HepG2 (cell line): ENCODE measurements around the gene RIMBP2. TPM values are rescaled to one million over a fixed set of nuclear protein-coding genes. Genes with fewer than 3 reads are reported as not detected.

Experiments used
- ATAC-seq: fragments of 200-7000 bp; cut with Tn5 transposase; 3 replicates; pipeline ENCODE4 v1.9.1; 2020; ENCODE audit warnings: mild to moderate bottlenecking, moderate library complexity
- BruUV-seq: library from RNA; stranded (reverse); fragments of 400-500 nt; replicated peaks from 2 replicates; lab custom pipeline; 2021; lab: Mats Ljungman, UMichigan
- CTCF ChIA-PET: fragments of 300-600 bp; formaldehyde crosslinking; extraction: SDS; loops from one replicate; lab custom pipeline; 2021; ENCODE audit warnings: low total read pairs, inconsistent platforms, low intra/inter-chr PET ratio; lab: Yijun Ruan, JAX
- POLR2A ChIA-PET: fragments of 350-600 bp; sonication (Branson Sonifier 250); formaldehyde crosslinking; loops from one replicate; lab custom pipeline; 2020; ENCODE audit warnings: antibody characterized with exemption, inconsistent platforms; lab: Yijun Ruan, JAX
- DNase-seq: peaks from one replicate; pipeline ENCODE4 v3.0.0-alpha.2; 2015; ENCODE audit warnings: low spot score
- FAIRE-seq: peaks from 3 replicates; lab custom pipeline; 2011; peaks lifted over from hg19 to GRCh38; lab: Jason Lieb, UNC
- H2AFZ ChIP-seq: one replicate; pipeline ENCODE4 v1.6.1; 2011; ENCODE audit warnings: low read length, inconsistent platforms
- H3K27ac ChIP-seq: fragments of 300-600 bp; 3 replicates; pipeline ENCODE4 v1.8.0; 2011; ENCODE audit warnings: mixed run types, mild to moderate bottlenecking, mixed read lengths, low read length, inconsistent platforms; ENCODE audit not compliant: insufficient read depth; ENCODE audit errors: extremely low read length
- H3K27me3 ChIP-seq, 2 experiments: fragments of 200-600 bp in 1 of 2; 2 replicates in 1 of 2; 3 replicates in 1 of 2; pipeline versions ENCODE4 v1.6.0 to v1.8.0; 2011; ENCODE audit warnings: low read length in 2 of 2, mild to moderate bottlenecking in 2 of 2, moderate library complexity in 2 of 2, inconsistent platforms in 1 of 2; ENCODE audit not compliant: insufficient read depth in 2 of 2, control insufficient read depth in 1 of 2
- H3K36me3 ChIP-seq, 2 experiments: fragments of 200-600 bp in 1 of 2; replicated peaks in 1 of 2; 2 replicates in 1 of 2; 3 replicates in 1 of 2; pipeline versions ENCODE4 v1.5.1 to v1.8.0; 2011; ENCODE audit warnings: low read length in 2 of 2, inconsistent platforms in 1 of 2; ENCODE audit not compliant: insufficient read depth in 2 of 2, control insufficient read depth in 1 of 2
- H3K4me1 ChIP-seq: 2 replicates; pipeline ENCODE4 v1.5.1; 2012; ENCODE audit warnings: low read length, inconsistent platforms; ENCODE audit not compliant: insufficient read depth
- H3K4me2 ChIP-seq: 2 replicates; pipeline ENCODE4 v1.6.0; 2011; ENCODE audit warnings: low read depth, low read length, inconsistent platforms
- H3K4me3 ChIP-seq, 3 experiments: fragments of 200-600 bp in 1 of 3; sonication (generic), shearing (Covaris generic) in 1 of 3; replicated peaks in 1 of 3; 2 replicates each; pipeline ENCODE4 v1.5.1; 2011 to 2016; ENCODE audit warnings: low read length in 3 of 3, inconsistent platforms in 2 of 3, low read depth in 2 of 3, mild to moderate bottlenecking in 2 of 3, control low read depth in 1 of 3, mixed read lengths in 1 of 3; ENCODE audit not compliant: insufficient read depth in 1 of 3
- H3K79me2 ChIP-seq: one replicate; pipeline ENCODE4 v1.6.1; 2011; ENCODE audit warnings: low read length, inconsistent platforms; ENCODE audit not compliant: insufficient read depth
- H3K9ac ChIP-seq: 2 replicates; pipeline ENCODE4 v1.6.0; 2011; ENCODE audit warnings: mild to moderate bottlenecking, low read depth, low read length, inconsistent platforms; ENCODE audit not compliant: insufficient read depth
- H3K9me3 ChIP-seq: 2 replicates; pipeline ENCODE4 v1.5.1; 2012; ENCODE audit warnings: mild to moderate bottlenecking, low read length
- H4K20me1 ChIP-seq: 2 replicates; pipeline ENCODE4 v1.6.0; 2011; ENCODE audit warnings: inconsistent platforms, mild to moderate bottlenecking, low read length, moderate library complexity; ENCODE audit not compliant: insufficient read depth
- CHCHD3 ChIP-seq: sonication (generic); formaldehyde crosslinking; IDR thresholded peaks from 2 replicates; pipeline ENCODE4 v1.8.0; 2022; ENCODE audit warnings: mild to moderate bottlenecking, missing genetic modification reagents, moderate library complexity
- CHD4 ChIP-seq: fragments of 200-600 bp; sonication (generic); IDR thresholded peaks from 2 replicates; pipeline ENCODE4 v1.7.0; 2017; ENCODE audit warnings: mild to moderate bottlenecking, low read length, borderline replicate concordance
- FLYWCH1 ChIP-seq: sonication (generic); formaldehyde crosslinking; IDR thresholded peaks from 2 replicates; pipeline ENCODE4 v1.8.1; 2023; ENCODE audit warnings: mild to moderate bottlenecking, missing genetic modification reagents
- FOXA1 ChIP-seq, 2 experiments: fragments of 450-650 bp in 1 of 2; sonication (generic) in 1 of 2; formaldehyde crosslinking in 1 of 2; IDR thresholded peaks; 2 replicates each; pipeline versions ENCODE4 v1.4.0 to v1.6.1; 2016 to 2020; ENCODE audit warnings: missing genetic modification reagents in 1 of 2
- HMGA1 ChIP-seq: sonication (generic); formaldehyde crosslinking; conservative IDR thresholded peaks from 2 replicates; pipeline ENCODE4 v1.4.0; 2020; ENCODE audit warnings: missing genetic modification reagents
- MBNL3 ChIP-seq: fragments of 250-450 bp; sonication (Bioruptor Pico); conservative IDR thresholded peaks from 2 replicates; pipeline ENCODE4 v1.8.0; 2022; ENCODE audit warnings: mild to moderate bottlenecking, inconsistent platforms
- MXD1 ChIP-seq: sonication (generic); formaldehyde crosslinking; IDR thresholded peaks from 2 replicates; pipeline ENCODE4 v1.4.0; 2020; ENCODE audit warnings: mild to moderate bottlenecking, missing genetic modification reagents
- SKIL ChIP-seq: sonication (generic); formaldehyde crosslinking; IDR thresholded peaks from 2 replicates; pipeline ENCODE4 v1.8.0; 2022; ENCODE audit warnings: missing genetic modification reagents, mild to moderate bottlenecking, moderate library complexity, borderline replicate concordance
- TEAD3 ChIP-seq: optimal IDR thresholded peaks from 2 replicates; pipeline ENCODE3; 2016; ENCODE audit warnings: borderline replicate concordance
- ZNF33B ChIP-seq: sonication (generic); formaldehyde crosslinking; IDR thresholded peaks from 2 replicates; pipeline ENCODE4 v1.5.1; 2020; ENCODE audit warnings: mild to moderate bottlenecking, missing genetic modification reagents
- ZNF629 ChIP-seq: sonication (generic); formaldehyde crosslinking; conservative IDR thresholded peaks from 2 replicates; pipeline ENCODE4 v1.5.0; 2020; ENCODE audit warnings: missing genetic modification reagents
- ZNF75D ChIP-seq: sonication (generic); formaldehyde crosslinking; IDR thresholded peaks from 2 replicates; pipeline ENCODE4 v1.8.1; 2023; ENCODE audit warnings: missing genetic modification reagents, mild to moderate bottlenecking, borderline replicate concordance
- WGBS: methylation state at CpG from one replicate; pipeline ENCODE4 v1.1.6; 2017; ENCODE audit warnings: low lambda C conversion rate; 5-methylcytosine and 5-hydroxymethylcytosine counted together
- in situ Hi-C: cut with HindIII; loops from 2 replicates; pipeline ENCODE4 v1.10.0; 2017; ENCODE audit warnings: low pct_unique_long_range_greater_than_20kb; ENCODE audit not compliant: extremely low pct_ligation_motif_present
- intact Hi-C: fragments of 100-400 bp; cut with micrococcal nuclease; formaldehyde crosslinking; loops from one replicate; pipeline ENCODE4 v1.10.0; 2022; ENCODE audit not compliant: unreplicated experiment
- polyA plus RNA-seq, 8 experiments: library from polyadenylated mRNA; depleted of rRNA in 3 of 8; stranded (reverse) in 7 of 8; unstranded in 1 of 8; fragments of >200 nt; fragmentation: Illumina TruSeq in 4 of 8; extraction: Trizol in 4 of 8; gene quantifications; 2 replicates each; pipeline versions ENCODE4 v1.2.1 to v1.2.3, GENCODE V29; 2011 to 2016; ENCODE audit warnings: low read depth in 4 of 8, missing spikeins in 1 of 8, mixed read lengths in 1 of 8; ENCODE audit not compliant: insufficient read depth in 1 of 8
- total RNA-seq, 5 experiments: library from RNA; depleted of rRNA; stranded (reverse); fragments of >200 nt; fragmentation: Illumina TruSeq; extraction: Trizol; gene quantifications; 2 replicates each; pipeline ENCODE4 v1.2.3, GENCODE V29; 2016; ENCODE audit warnings: low read depth in 1 of 5

The RIMBP2 gene
- total and polyA plus RNA-seq, 2 of the 13 experiments (the other 11 are each of a cell fraction or from before 2014, with no cell fraction given), result 0.03 TPM; not detected in 1

GRCh38 chr12:130707571-130707891 lies 8.6 kb downstream of the RIMBP2 start:
- FAIRE-seq, result no peak
- H3K79me2 ChIP-seq, result no peaks in the 10 kb centered on the region
- H3K4me2 ChIP-seq, result no peak overlapping the region
- no peak overlapping the region for H3K4me3 ChIP-seq
- 34% methylated on average over 8 of the region's 8 CpGs for WGBS
- in situ Hi-C loops, result no loop called here
- peaks cover 4 to 71% of the 10 kb centered on the region in 2 experiments for H3K27me3 ChIP-seq
- no peak overlapping the region for H2AFZ ChIP-seq
- no peak for TF ChIP-seq ZNF75D (CRISPR knock-in tag)
- TF ChIP-seq ZNF33B, result no peak
- no peak for TF ChIP-seq CHD4
- TF ChIP-seq MBNL3, result no peak
- no peak for TF ChIP-seq FOXA1 (IDR thresholded peaks at IDR 0.05)
- TF ChIP-seq FOXA1 (CRISPR knock-in tag; IDR thresholded peaks at IDR 0.05), result no peak
- no peak for TF ChIP-seq MXD1
- TF ChIP-seq HMGA1, result no peak
- TF ChIP-seq TEAD3, result no peak
- TF ChIP-seq ZNF629, result no peak
- no peak for TF ChIP-seq FLYWCH1 (CRISPR knock-in tag)
- TF ChIP-seq SKIL (CRISPR knock-in tag), result no peak
- no peak for TF ChIP-seq CHCHD3 (CRISPR knock-in tag)
- TF ChIP-seq, all 625 proteins: peak for 0
- Histone ChIP-seq H4K20me1 (no peaks in the 10 kb centered on the region), H3K9me3 (no peaks in the 10 kb centered on the region), H3K4me1 (no peaks in the 10 kb centered on the region), H3K36me3 (no peaks in the 10 kb centered on the region), H3K27ac (no peak overlapping the region), H3K9ac (no peak overlapping the region)
- CTCF ChIA-PET, result no interaction called here
- DNase-seq (no peak), ATAC-seq (no peak)
- POLR2A ChIA-PET, result no interaction called here
- intact Hi-C loops, result no loop called here
- BruUV-seq, result no TSS peak
